GM12878 (cell line): ENCODE measurements around the gene PTPRM. TPM values are rescaled to one million over a fixed set of nuclear protein-coding genes. Genes with fewer than 3 reads are reported as not detected.

ENCODE experiments used
- ATAC-seq: fragments of 200-7000 bp; cut with Tn5 transposase; 3 replicates; pipeline ENCODE4 v1.9.1; 2020; ENCODE audit warnings: mild to moderate bottlenecking, moderate library complexity
- BruUV-seq: library from RNA; stranded (reverse); fragments of 400-500 nt; replicated peaks from 2 replicates; lab custom pipeline; 2021; lab: Mats Ljungman, UMichigan
- CTCF ChIA-PET: fragments of 300-600 bp; sonication (Branson Sonifier 250); formaldehyde crosslinking; extraction: SDS; loops from one replicate; lab custom pipeline; 2021; ENCODE audit warnings: inconsistent platforms; lab: Yijun Ruan, JAX
- POLR2A ChIA-PET: fragments of 350-600 bp; formaldehyde crosslinking; extraction: SDS; loops from one replicate; lab custom pipeline; 2021; ENCODE audit warnings: inconsistent platforms; lab: Charles Lee
- RAD21 ChIA-PET: fragments of 300-600 bp; sonication (Branson Sonifier 250); formaldehyde crosslinking; loops from one replicate; lab custom pipeline; 2023; ENCODE audit warnings: antibody characterized with exemption; ENCODE audit not compliant: unreplicated experiment; lab: Charles Lee
- SMC1A ChIA-PET: fragments of 300-600 bp; sonication (Branson Sonifier 250); formaldehyde crosslinking; loops from one replicate; lab custom pipeline; 2023; ENCODE audit not compliant: unreplicated experiment, uncharacterized antibody; lab: Charles Lee
- DNase-seq: peaks from one replicate; pipeline ENCODE4 v3.0.0-alpha.2; 2011; ENCODE audit warnings: low read depth, low spot score
- FAIRE-seq: peaks from 3 replicates; lab custom pipeline; 2011; peaks lifted over from hg19 to GRCh38; lab: Jason Lieb, UNC
- H2AFZ ChIP-seq: 2 replicates; pipeline ENCODE4 v1.6.0; 2011; ENCODE audit warnings: low read depth, low read length, control low read depth; ENCODE audit not compliant: control insufficient read depth
- H3K27ac ChIP-seq: 2 replicates; pipeline ENCODE4 v1.5.1; 2011; ENCODE audit warnings: control low read depth; ENCODE audit not compliant: control insufficient read depth, insufficient read depth
- H3K27me3 ChIP-seq, 2 experiments: replicated peaks in 1 of 2; 2 replicates each; pipeline versions ENCODE4 v1.6.0 to v1.6.1; 2011; ENCODE audit warnings: low read length in 1 of 2; ENCODE audit not compliant: control insufficient read depth in 2 of 2, insufficient read depth in 2 of 2
- H3K36me3 ChIP-seq, 2 experiments: 2 replicates each; pipeline ENCODE4 v1.5.1; 2011; ENCODE audit warnings: low read length in 1 of 2; ENCODE audit not compliant: control insufficient read depth in 2 of 2, insufficient read depth in 2 of 2
- H3K4me1 ChIP-seq: 2 replicates; pipeline ENCODE4 v1.6.1; 2011; ENCODE audit warnings: mild to moderate bottlenecking, low read length, moderate library complexity, mixed read lengths; ENCODE audit not compliant: control insufficient read depth, insufficient read depth
- H3K4me2 ChIP-seq: 2 replicates; pipeline ENCODE4 v1.6.0; 2011; ENCODE audit warnings: control low read depth; ENCODE audit not compliant: control insufficient read depth, insufficient read depth
- H3K4me3 ChIP-seq: fragments of 200-600 bp; sonication (generic); 2 replicates; pipeline ENCODE4 v1.5.1; 2016
- H3K79me2 ChIP-seq: 2 replicates; pipeline ENCODE4 v1.6.0; 2011; ENCODE audit warnings: low read length; ENCODE audit not compliant: control insufficient read depth, insufficient read depth
- H3K9ac ChIP-seq: 2 replicates; pipeline ENCODE4 v1.8.0; 2011; ENCODE audit warnings: low read length, control low read depth, mixed read lengths; ENCODE audit not compliant: control insufficient read depth, insufficient read depth
- H3K9me3 ChIP-seq: replicated peaks from 3 replicates; pipeline ENCODE4 v1.5.1; 2011; ENCODE audit warnings: mild to moderate bottlenecking, low read length; ENCODE audit not compliant: control insufficient read depth, insufficient read depth
- H4K20me1 ChIP-seq: 2 replicates; pipeline ENCODE4 v1.6.0; 2011; ENCODE audit not compliant: control insufficient read depth, insufficient read depth
- ATF2 ChIP-seq: IDR thresholded peaks from 2 replicates; pipeline ENCODE4 v1.6.1; 2012; ENCODE audit warnings: low read length, inconsistent platforms
- ATF3 ChIP-seq: IDR thresholded peaks from 2 replicates; pipeline ENCODE4 v1.6.1; 2011; ENCODE audit warnings: low read depth, mild to moderate bottlenecking, low read length, moderate library complexity, borderline replicate concordance; ENCODE audit errors: extremely low read depth
- BMI1 ChIP-seq: fragments of 450-650 bp; IDR thresholded peaks from 2 replicates; pipeline ENCODE4 v1.6.1; 2016; ENCODE audit warnings: mild to moderate bottlenecking, moderate library complexity, borderline replicate concordance
- BRCA1 ChIP-seq: IDR thresholded peaks from 2 replicates; pipeline ENCODE4 v1.6.1; 2011; ENCODE audit warnings: low read depth, low read length, improper control_type of control experiment
- CBFB ChIP-seq: IDR thresholded peaks from 2 replicates; pipeline ENCODE4 v1.6.1; 2016; ENCODE audit warnings: antibody characterized with exemption, low read depth
- CBX5 ChIP-seq: sonication (generic); IDR thresholded peaks from 2 replicates; pipeline ENCODE4 v1.6.1; 2016; ENCODE audit warnings: low read depth, moderate library complexity, mild to moderate bottlenecking, inconsistent platforms
- EED ChIP-seq: sonication (generic); IDR thresholded peaks from 2 replicates; pipeline ENCODE4 v1.6.1; 2016; ENCODE audit warnings: antibody characterized with exemption, low read depth
- FOXM1 ChIP-seq: IDR thresholded peaks from 2 replicates; pipeline ENCODE4 v1.6.1; 2012; ENCODE audit warnings: low read depth, mild to moderate bottlenecking, inconsistent platforms, low read length, moderate library complexity
- MTA2 ChIP-seq: fragments of 450-650 bp; IDR thresholded peaks from 2 replicates; pipeline ENCODE4 v1.6.1; 2016; ENCODE audit warnings: low read depth, mild to moderate bottlenecking, moderate library complexity
- MTA3 ChIP-seq: IDR thresholded peaks from 2 replicates; pipeline ENCODE4 v1.6.1; 2012; ENCODE audit warnings: low read length, inconsistent platforms, borderline replicate concordance
- NFIC ChIP-seq: IDR thresholded peaks from 2 replicates; pipeline ENCODE4 v1.6.1; 2012; ENCODE audit warnings: low read depth, mild to moderate bottlenecking, inconsistent platforms, low read length, moderate library complexity
- PAX5 ChIP-seq: IDR thresholded peaks from 2 replicates; pipeline ENCODE4 v1.6.1; 2011; ENCODE audit warnings: low read depth, low read length, borderline replicate concordance
- RELA ChIP-seq: fragments of 450-650 bp; IDR thresholded peaks from 2 replicates; pipeline ENCODE4 v1.8.0; 2014; ENCODE audit warnings: borderline replicate concordance; ENCODE audit not compliant: partially characterized antibody
- SREBF1 ChIP-seq: IDR thresholded peaks from 2 replicates; pipeline ENCODE4 v1.6.1; 2012; ENCODE audit warnings: mild to moderate bottlenecking, low read length
- SREBF2 ChIP-seq: IDR thresholded peaks from 2 replicates; pipeline ENCODE4 v1.6.1; 2012; ENCODE audit warnings: mild to moderate bottlenecking, low read length
- SRF ChIP-seq, 2 experiments: IDR thresholded peaks; 2 replicates each; pipeline ENCODE4 v1.6.1; 2011; ENCODE audit warnings: low read depth in 2 of 2, low read length in 2 of 2, mild to moderate bottlenecking in 1 of 2, moderate library complexity in 1 of 2
- USF2 ChIP-seq: IDR thresholded peaks from 2 replicates; pipeline ENCODE4 v1.6.1; 2011; ENCODE audit warnings: low read depth, low read length, improper control_type of control experiment, borderline replicate concordance
- ZNF592 ChIP-seq: fragments of 450-650 bp; IDR thresholded peaks from 2 replicates; pipeline ENCODE4 v1.6.1; 2017; ENCODE audit warnings: mild to moderate bottlenecking, moderate library complexity
- WGBS: methylation state at CpG from one replicate; pipeline ENCODE4 v1.1.6; 2016; ENCODE audit warnings: low lambda C conversion rate; ENCODE audit not compliant: insufficient replicate concordance, insufficient coverage; ENCODE audit errors: missing lambda C conversion rate; 5-methylcytosine and 5-hydroxymethylcytosine counted together
- in situ Hi-C: fragments of 300-500 bp; cut with MboI; formaldehyde crosslinking; loops from 9 replicates; pipeline ENCODE4 v1.14.3; 2018; ENCODE audit warnings: mixed read lengths
- intact Hi-C: fragments of 100-400 bp; cut with micrococcal nuclease; formaldehyde crosslinking; loops from one replicate; pipeline ENCODE4 v1.14.2; 2022; ENCODE audit not compliant: unreplicated experiment
- polyA plus RNA-seq, 11 experiments: library from polyadenylated mRNA; depleted of rRNA in 4 of 11; unstranded in 6 of 11; stranded (reverse) in 5 of 11; fragments of >200 nt; fragmentation: Nextera tagmentation in 4 of 11; fragmentation: Illumina TruSeq in 1 of 11; extraction: Ambion mirVana in 4 of 11; extraction: Trizol in 1 of 11; gene quantifications; 1 replicate in 1 of 11; 2 replicates in 10 of 11; pipeline versions ENCODE4 v1.2.1 to v1.2.3, GENCODE V29; 2011 to 2016; ENCODE audit warnings: inconsistent platforms in 2 of 11, missing spikeins in 2 of 11, low read depth in 1 of 11
- total RNA-seq, 4 experiments: library from RNA; depleted of rRNA in 3 of 4; stranded (reverse); fragments of >200 nt in 3 of 4; fragmentation: Illumina TruSeq in 1 of 4; extraction: Trizol in 1 of 4; gene quantifications; 2 replicates each; pipeline versions ENCODE4 v1.2.1 to v1.2.3, GENCODE V29; 2013 to 2021

Gene PTPRM
- total and polyA plus RNA-seq, 10 of the 15 experiments (the other 5 are each of a cell fraction or from before 2014, with no cell fraction given), result 0.07 to 22.6 (median 0.60) TPM

- no peak for ATAC-seq
- in situ Hi-C loops (no loop called here), intact Hi-C loops (no loop called here)
- TF ChIP-seq NFIC, result no peak
- no peak for TF ChIP-seq EED
- no peak for TF ChIP-seq ATF2
- TF ChIP-seq MTA3, result no peak
- TF ChIP-seq BRCA1, result no peak
- TF ChIP-seq BMI1, result no peak
- TF ChIP-seq ZNF592, result no peak
- TF ChIP-seq CBX5, result no peak
- no peak for TF ChIP-seq SREBF2
- TF ChIP-seq USF2, result no peak
- no peak for TF ChIP-seq RELA
- no peak for TF ChIP-seq MTA2
- TF ChIP-seq FOXM1, result no peak
- no peak for TF ChIP-seq SRF (IDR thresholded peaks at IDR 0.05; ENCODE audit: low read depth in 2 of 2, low read length in 2 of 2)
- TF ChIP-seq PAX5, result no peak
- no peak for TF ChIP-seq SREBF1
- no peak for TF ChIP-seq CBFB
- TF ChIP-seq ATF3, result no peak
- TF ChIP-seq, all 136 proteins: peak for 0
- no peaks in the 10 kb centered on the region for H4K20me1 ChIP-seq
- 0% methylated on average over 1 of the region's 1 CpG for WGBS
- DNase-seq (no peak), FAIRE-seq (no peak)
- no peak overlapping the region for H3K4me3 ChIP-seq
- no peaks in the 10 kb centered on the region for H3K79me2 ChIP-seq
- no peaks in the 10 kb centered on the region for H3K4me1 ChIP-seq
- no peak overlapping the region for H3K4me2 ChIP-seq
- H3K27me3 ChIP-seq, result 0 out of 4 replicates have a peak, but pooled peaks cover 0 to 1% of the 10 kb centered on the region in 2 experiments
- no peak overlapping the region for H3K27ac ChIP-seq
- H3K9ac ChIP-seq, result no peak overlapping the region
- SMC1A ChIA-PET, result no interaction called here
- no peaks in the 10 kb centered on the region for H3K36me3 ChIP-seq
- POLR2A ChIA-PET, result no interaction called here
- no TSS peak for BruUV-seq
- no peaks in the 10 kb centered on the region for H3K9me3 ChIP-seq
- CTCF ChIA-PET, result no interaction called here
- RAD21 ChIA-PET, result no interaction called here
- no peak overlapping the region for H2AFZ ChIP-seq
Measured at GRCh38 chr18:7590826-7591560, 23.9 kb downstream of the PTPRM start.
